PC-9 (cell line): ENCODE measurements around the gene C1orf21. TPM values are rescaled to one million over a fixed set of nuclear protein-coding genes. Genes with fewer than 3 reads are reported as not detected.

Experiments
- BruUV-seq: library from RNA; stranded (reverse); fragments of 400-500 nt; replicated peaks from 2 replicates; lab custom pipeline; 2021; lab: Mats Ljungman, UMichigan
- CTCF ChIA-PET: fragments of 300-600 bp; sonication (Branson Sonifier 250); formaldehyde crosslinking; loops from one replicate; lab custom pipeline; 2022; ENCODE audit warnings: antibody characterized with exemption; lab: Charles Lee
- POLR2A ChIA-PET: fragments of 300-600 bp; sonication (Branson Sonifier 250); formaldehyde crosslinking; loops from one replicate; lab custom pipeline; 2022; ENCODE audit warnings: antibody characterized with exemption; ENCODE audit not compliant: unreplicated experiment; lab: Charles Lee
- DNase-seq, 2 experiments: peaks; one replicate each; pipeline versions ENCODE4 v3.0.0 to v3.0.0-alpha.2; 2015 to 2022; ENCODE audit warnings: mixed read lengths in 1 of 2
- H2AFZ ChIP-seq: fragments of 200-600 bp; sonication (generic); 2 replicates; pipeline ENCODE4 v1.8.1; 2017; ENCODE audit warnings: antibody characterized with exemption
- H3F3A ChIP-seq: fragments of 200-600 bp; sonication (generic); 2 replicates; pipeline ENCODE4 v1.8.1; 2017; ENCODE audit warnings: antibody characterized with exemption, mild to moderate bottlenecking, low read depth; ENCODE audit not compliant: insufficient read depth
- H3K27ac ChIP-seq: fragments of 200-600 bp; sonication (generic); 2 replicates; pipeline ENCODE4 v1.6.1; 2016; ENCODE audit warnings: mixed run types
- H3K27me3 ChIP-seq: fragments of 200-600 bp; sonication (generic); 2 replicates; pipeline ENCODE4 v1.6.1; 2016; ENCODE audit warnings: low read depth, mixed run types; ENCODE audit not compliant: insufficient read depth
- H3K36me3 ChIP-seq: fragments of 200-600 bp; sonication (generic); 2 replicates; pipeline ENCODE4 v1.6.1; 2016; ENCODE audit warnings: low read depth, mixed run types
- H3K4me1 ChIP-seq: fragments of 200-600 bp; sonication (generic); replicated peaks from 2 replicates; pipeline ENCODE4 v1.6.1; 2016; ENCODE audit warnings: mixed run types; ENCODE audit not compliant: insufficient read depth
- H3K4me2 ChIP-seq: fragments of 200-600 bp; sonication (generic); 2 replicates; pipeline ENCODE4 v1.6.1; 2017; ENCODE audit warnings: mixed run types
- H3K4me3 ChIP-seq: fragments of 200-600 bp; sonication (generic); 2 replicates; pipeline ENCODE4 v1.6.1; 2016; ENCODE audit warnings: mixed run types
- H3K79me2 ChIP-seq: fragments of 200-600 bp; sonication (generic); 2 replicates; pipeline ENCODE4 v1.6.1; 2017; ENCODE audit warnings: low read depth, mixed run types
- H3K9me2 ChIP-seq: fragments of 200-600 bp; sonication (generic); 2 replicates; pipeline ENCODE4 v1.8.1; 2017; ENCODE audit warnings: mild to moderate bottlenecking; ENCODE audit not compliant: insufficient read depth
- H3K9me3 ChIP-seq: fragments of 200-600 bp; sonication (generic); 2 replicates; pipeline ENCODE4 v1.8.1; 2016; ENCODE audit warnings: low read depth; ENCODE audit not compliant: insufficient read depth
- H4K20me1 ChIP-seq: fragments of 200-600 bp; sonication (generic); 2 replicates; pipeline ENCODE4 v1.8.1; 2017; ENCODE audit not compliant: insufficient read depth
- EZH2 ChIP-seq: fragments of 200-600 bp; sonication (generic); IDR thresholded peaks from 2 replicates; pipeline ENCODE4 v1.8.0; 2017; ENCODE audit warnings: antibody characterized with exemption, low read depth
- intact Hi-C: fragments of 100-400 bp; cut with micrococcal nuclease; formaldehyde crosslinking; loops from one replicate; pipeline ENCODE4 v1.10.0; 2022; ENCODE audit not compliant: unreplicated experiment
- total RNA-seq: library from RNA; stranded (reverse); gene quantifications from 2 replicates; pipeline ENCODE4 v1.2.3, GENCODE V29; 2021
- TF ChIP-seq, protein P1 (sequence below): fragments of 200-600 bp; sonication (generic); conservative IDR thresholded peaks from 2 replicates; pipeline ENCODE4 v1.6.1; 2017; ENCODE audit warnings: mixed run types, antibody characterized with exemption, mild to moderate bottlenecking, moderate library complexity

C1orf21 gene
- total RNA-seq, 1 experiment from 2014 or later = 13.8 TPM

DNA sequence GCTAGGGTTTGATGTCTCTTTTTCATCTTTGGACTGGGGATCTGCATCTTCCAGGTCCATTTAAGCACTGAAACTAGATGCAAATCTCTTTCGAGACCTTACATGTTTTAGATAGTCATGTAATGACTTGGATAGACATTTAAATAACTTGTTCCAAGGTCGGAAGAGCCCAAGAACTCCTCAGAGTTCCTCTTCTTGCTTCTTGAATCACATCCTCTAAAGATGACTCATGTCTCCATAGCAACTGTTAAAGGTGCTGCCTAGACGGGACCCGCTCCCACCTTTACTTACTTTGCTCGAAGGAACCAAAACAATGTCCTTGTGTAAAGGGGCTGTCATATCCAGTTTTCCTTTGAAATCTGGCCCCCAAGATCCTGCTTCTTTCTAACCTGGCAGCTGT is 237.8 kb downstream of the C1orf21 start:
- Histone ChIP-seq H3F3A (no peaks in the 10 kb centered on the region), H3K4me1 (0 out of 2 replicates have a peak, but pooled peaks cover 4% of the 10 kb centered on the region)

DNA sequence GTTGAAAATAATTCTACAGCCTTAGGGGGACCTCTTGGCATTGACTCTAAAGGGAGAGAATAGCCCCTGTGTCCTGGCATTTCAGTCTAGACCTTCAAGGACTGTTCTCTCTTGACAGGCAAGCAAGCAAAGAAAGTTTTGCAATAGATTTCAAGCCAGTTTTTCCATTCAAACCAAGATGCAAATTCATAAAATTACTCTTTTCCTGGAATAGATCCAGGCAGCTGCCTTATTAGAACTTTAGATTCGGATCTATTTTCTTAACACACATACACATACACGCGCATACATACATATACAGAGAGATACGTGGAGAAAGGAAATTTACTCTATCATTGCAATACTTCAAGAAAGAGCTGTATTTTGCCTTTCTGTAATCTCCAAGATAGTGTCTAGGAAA is 238.4 kb downstream of the C1orf21 start:
- no peak overlapping the region for H2AFZ ChIP-seq
- H3F3A ChIP-seq = no peaks in the 10 kb centered on the region
- H3K4me2 ChIP-seq = no peak overlapping the region
- H3K27ac ChIP-seq = no peak overlapping the region
- intact Hi-C loops = no loop called here
- TF ChIP-seq, protein P1, sequence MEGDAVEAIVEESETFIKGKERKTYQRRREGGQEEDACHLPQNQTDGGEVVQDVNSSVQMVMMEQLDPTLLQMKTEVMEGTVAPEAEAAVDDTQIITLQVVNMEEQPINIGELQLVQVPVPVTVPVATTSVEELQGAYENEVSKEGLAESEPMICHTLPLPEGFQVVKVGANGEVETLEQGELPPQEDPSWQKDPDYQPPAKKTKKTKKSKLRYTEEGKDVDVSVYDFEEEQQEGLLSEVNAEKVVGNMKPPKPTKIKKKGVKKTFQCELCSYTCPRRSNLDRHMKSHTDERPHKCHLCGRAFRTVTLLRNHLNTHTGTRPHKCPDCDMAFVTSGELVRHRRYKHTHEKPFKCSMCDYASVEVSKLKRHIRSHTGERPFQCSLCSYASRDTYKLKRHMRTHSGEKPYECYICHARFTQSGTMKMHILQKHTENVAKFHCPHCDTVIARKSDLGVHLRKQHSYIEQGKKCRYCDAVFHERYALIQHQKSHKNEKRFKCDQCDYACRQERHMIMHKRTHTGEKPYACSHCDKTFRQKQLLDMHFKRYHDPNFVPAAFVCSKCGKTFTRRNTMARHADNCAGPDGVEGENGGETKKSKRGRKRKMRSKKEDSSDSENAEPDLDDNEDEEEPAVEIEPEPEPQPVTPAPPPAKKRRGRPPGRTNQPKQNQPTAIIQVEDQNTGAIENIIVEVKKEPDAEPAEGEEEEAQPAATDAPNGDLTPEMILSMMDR = no peak
- no peak for TF ChIP-seq EZH2
- H3K9me3 ChIP-seq = no peaks in the 10 kb centered on the region
- H3K4me1 ChIP-seq = 0 out of 2 replicates have a peak, but pooled peaks cover 4% of the 10 kb centered on the region
- BruUV-seq = no TSS peak
- H3K36me3 ChIP-seq = no peaks in the 10 kb centered on the region
- DNase-seq = no peak
- CTCF ChIA-PET = no interaction called here
- no peaks in the 10 kb centered on the region for H3K27me3 ChIP-seq
- no peak overlapping the region for H3K4me3 ChIP-seq
- H3K9me2 ChIP-seq = no peaks in the 10 kb centered on the region
- H3K79me2 ChIP-seq = no peaks in the 10 kb centered on the region
- H4K20me1 ChIP-seq = no peaks in the 10 kb centered on the region
- POLR2A ChIA-PET = no interaction called here

More for the DNA sequence above, 237.8 kb downstream of the C1orf21 start:
- intact Hi-C loops = no loop called here
- no peaks in the 10 kb centered on the region for H3K9me2 ChIP-seq
- H3K36me3 ChIP-seq = no peaks in the 10 kb centered on the region
- no peak overlapping the region for H3K4me2 ChIP-seq
- no peaks in the 10 kb centered on the region for H3K27me3 ChIP-seq
- ChIA-PET CTCF (no interaction called here), POLR2A (no interaction called here)
- TF ChIP-seq EZH2 = no peak
- TF ChIP-seq, protein P1 = no peak
- no peaks in the 10 kb centered on the region for H4K20me1 ChIP-seq
- H3K4me3 ChIP-seq = no peak overlapping the region
- no peaks in the 10 kb centered on the region for H3K9me3 ChIP-seq
- no TSS peak for BruUV-seq
- DNase-seq = no peak
- H3K79me2 ChIP-seq = no peaks in the 10 kb centered on the region
- no peak overlapping the region for H3K27ac ChIP-seq
- H2AFZ ChIP-seq = no peak overlapping the region

DNA sequence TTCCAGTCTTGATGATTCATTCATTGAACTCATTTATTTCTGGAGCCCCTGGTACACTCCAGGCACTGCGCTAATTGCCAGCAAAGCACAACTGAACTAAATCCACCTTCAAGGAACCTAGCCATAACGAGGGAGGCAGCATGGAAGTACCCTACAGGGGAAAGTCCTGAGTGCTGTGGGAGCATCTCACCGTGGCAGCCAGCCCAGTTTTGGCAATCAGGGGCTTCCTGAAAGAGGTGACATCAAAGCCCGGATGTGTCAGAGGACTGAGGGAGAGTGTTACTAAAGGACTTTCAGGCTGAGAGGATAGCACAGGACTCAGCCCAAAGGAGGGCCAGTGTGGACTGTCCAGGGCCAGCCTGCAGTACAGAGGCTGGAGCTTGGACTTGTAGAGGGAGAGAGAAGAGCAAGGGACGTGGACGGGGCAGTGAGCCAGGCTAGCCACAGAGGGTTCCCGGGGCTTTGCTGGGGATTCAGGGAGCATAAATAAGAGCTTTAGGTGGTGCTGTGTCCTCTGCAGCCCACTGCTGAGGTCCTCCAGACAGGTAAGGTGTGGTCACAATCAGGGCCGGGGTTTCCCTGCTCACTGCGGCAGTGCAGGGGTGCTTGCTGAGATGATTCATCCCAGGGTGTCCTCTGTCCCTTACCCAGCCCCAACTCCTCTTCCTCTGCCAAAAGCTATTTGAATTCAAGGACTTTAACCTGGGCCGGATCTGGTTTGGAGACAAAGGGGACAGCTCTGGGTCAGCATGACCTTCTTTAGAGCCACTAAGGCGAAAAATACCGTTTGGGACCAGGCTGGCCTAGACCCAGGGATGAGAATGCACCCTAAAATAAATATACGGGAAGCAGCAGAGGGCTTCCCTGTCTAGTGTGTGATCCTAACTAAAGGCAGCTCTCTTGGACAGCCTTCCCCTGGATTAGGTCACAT is 239.5 kb downstream of the C1orf21 start:
- Histone ChIP-seq H3K4me1 (0 out of 2 replicates have a peak, but pooled peaks cover 4% of the 10 kb centered on the region), H2AFZ (no peak overlapping the region), H3K36me3 (no peaks in the 10 kb centered on the region), H3K79me2 (no peaks in the 10 kb centered on the region), H3K4me2 (no peak overlapping the region), H3K27me3 (no peaks in the 10 kb centered on the region), H4K20me1 (no peaks in the 10 kb centered on the region), H3K9me3 (no peaks in the 10 kb centered on the region), H3F3A (no peaks in the 10 kb centered on the region), H3K9me2 (no peaks in the 10 kb centered on the region), H3K4me3 (no peak overlapping the region), H3K27ac (no peak overlapping the region)
- intact Hi-C loops = no loop called here
- ChIA-PET CTCF (no interaction called here), POLR2A (no interaction called here)
- TF ChIP-seq, protein P1 = no peak
- no peak for TF ChIP-seq EZH2
- no TSS peak for BruUV-seq
- no peak for DNase-seq
